HG03039 (cell line): Measurements from ENCODE around the gene GTSE1.

Experiments used
- ATAC-seq: cut with Tn5 transposase; IDR thresholded peaks from one replicate; pipeline ENCODE4 v1.9.1; 2021; ENCODE audit warnings: mild to moderate bottlenecking, moderate library complexity; ENCODE audit not compliant: unreplicated experiment

The GTSE1 gene

DNA sequence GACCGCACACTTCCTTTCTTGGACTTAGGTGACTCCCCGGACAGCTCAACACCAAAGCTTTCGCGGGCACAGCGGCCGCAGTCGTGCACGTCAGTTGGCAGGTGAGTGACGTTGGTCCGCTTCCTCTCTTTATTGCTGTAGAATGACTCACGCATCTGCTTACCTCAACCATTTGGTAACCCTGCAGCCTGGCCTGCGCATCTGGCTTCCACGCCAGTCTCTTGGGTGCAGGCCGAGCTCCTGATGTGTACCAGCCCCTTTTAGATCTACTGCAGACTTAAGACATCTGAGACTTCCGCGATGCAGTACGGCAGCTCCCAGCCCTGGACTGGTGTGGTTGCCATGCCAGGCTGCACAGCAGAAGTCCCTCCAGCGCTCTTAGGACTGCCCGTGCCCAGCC lies 26.5 kb downstream of the GTSE1 start:
- no peak for ATAC-seq

- ATAC-seq = no peak
These were observed 29.5 kb downstream of the GTSE1 start for GRCh38 chr22:46326066-46326680.

DNA sequence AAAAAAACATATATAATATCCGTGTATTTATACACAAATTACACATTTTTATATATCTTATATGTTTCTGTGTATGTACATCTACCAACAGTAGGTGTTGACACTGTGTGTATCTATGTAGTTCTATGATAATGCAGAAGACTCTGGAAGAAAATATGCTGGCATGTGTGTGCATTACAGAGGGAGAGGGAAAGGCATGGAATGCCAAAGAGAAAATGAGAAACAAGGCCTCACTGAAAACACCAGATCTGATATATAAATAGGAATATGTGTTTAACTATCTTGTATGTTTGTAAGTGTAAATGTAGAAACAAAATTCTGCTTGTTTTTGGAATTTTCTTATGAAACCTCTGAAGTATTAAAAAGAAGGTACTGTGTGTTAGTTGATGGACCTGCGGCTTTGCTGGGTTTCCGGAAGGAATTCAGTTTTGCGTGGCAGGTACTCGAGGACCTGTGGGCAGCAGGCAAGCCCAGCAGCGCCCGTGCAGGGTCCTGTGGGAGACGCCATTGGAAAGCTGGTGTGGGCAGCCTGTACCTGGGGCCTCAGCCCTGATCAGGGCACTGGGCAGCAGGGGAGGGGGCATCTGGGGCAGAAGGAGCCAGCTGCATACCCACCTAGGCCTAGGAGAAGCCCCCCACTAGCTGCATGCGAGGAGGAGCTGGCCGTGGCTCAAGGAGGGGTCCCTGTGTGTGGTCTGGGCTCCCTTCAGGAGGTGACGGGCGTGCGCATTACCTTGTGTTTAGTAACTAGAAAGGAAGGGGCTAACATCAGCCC lies 31.2 kb downstream of the GTSE1 start:
- no peak for ATAC-seq

- no peak for ATAC-seq
These were observed 32.1 kb downstream of the GTSE1 start for GRCh38 chr22:46328797-46329196.

DNA sequence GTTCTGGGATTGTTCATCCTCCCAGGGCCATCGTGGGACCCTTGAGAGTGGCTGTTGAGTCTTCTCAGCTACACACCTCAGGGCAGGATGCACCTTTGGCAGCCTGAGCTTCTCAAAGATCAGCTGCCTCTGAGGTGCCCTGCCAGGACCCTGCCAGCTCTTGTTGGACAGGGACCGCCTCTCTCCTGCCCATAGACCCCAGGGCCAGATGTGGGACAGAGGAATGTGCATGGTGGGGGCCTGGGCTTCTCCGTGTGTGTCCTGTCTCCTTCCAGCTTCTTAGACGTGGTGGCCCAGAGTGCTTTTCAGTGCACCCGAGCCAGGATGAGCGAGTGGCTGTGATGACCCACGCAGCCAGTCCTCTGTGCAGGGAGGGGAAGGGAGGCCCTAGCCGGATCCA lies 32.9 kb downstream of the GTSE1 start:
- ATAC-seq = no peak

DNA sequence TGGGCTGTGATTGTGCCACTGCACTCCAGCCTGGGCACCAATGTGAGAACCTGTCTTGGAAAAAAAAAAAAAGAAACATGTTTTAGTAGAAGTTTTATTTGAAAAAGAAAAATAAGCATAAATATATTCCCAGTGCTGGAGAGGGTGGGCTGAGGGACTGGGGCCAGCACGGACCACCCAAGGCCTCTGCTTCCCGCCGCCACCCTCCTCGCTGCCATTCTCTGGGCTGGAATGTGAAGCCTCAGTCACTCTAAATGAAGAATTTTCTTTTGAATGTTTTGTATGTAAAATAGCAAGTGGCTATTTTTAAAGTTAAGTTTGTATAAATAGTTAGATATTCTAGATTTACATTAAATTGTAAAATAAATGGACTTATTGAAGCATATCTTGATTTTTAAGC lies 33.8 kb downstream of the GTSE1 start:
- no peak for ATAC-seq

GRCh38 chr22:46331496-46331895 lies 34.8 kb downstream of the GTSE1 start:
- ATAC-seq = no peak

GRCh38 chr22:46335201-46336118 lies 38.8 kb downstream of the GTSE1 start, which contains the start of gene TRMU:
TSS of gene TRMU (plus strand) at chr22:46335714. CDS start at chr22:46335765, 51 bp downstream.
- peak; percentile 71 for ATAC-seq

DNA sequence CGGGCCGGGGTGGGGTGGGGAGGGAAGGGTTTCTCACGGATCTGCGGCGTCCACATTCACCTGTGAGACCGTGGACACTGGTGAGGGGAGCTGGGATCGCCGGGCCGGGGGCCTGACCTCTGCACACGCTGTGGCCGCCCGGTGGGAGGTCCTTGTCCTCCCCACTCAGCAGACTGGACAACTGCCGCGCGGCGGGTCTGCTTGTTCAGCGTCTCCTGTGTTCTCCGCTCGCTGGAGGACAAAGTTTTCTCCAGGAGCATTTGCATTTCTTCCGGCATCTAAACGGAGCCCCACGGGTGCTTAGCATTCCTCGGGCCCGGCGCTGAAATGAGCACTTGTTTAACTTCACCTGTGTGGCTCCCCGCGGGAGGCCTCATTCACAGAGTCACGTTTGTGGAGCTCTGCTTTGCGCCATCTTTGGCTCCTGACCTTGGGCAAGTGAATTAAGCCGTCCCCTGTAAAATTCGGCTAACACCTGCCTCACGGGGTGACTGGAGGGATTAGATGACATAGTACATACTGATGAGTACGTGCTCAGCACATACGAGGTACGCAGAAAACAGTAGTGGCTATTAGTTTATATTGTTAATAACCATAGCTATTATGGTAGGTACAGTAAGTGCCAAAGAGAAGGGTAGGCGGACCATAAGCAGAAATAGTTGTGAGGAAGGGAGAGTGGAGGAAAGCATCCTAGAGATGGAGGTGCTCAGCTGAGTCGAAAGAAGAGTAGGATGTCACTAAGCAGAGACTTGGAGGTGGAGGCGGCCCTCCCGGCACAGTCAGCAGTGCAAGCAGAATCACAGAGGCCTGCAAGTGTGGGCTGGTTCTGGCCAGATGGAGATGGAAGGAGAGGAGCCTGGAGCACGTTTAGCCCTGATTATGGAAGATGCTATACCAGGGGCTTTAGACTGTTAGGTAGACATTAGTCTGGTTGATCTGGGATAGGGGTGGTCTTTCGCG lies 39.7 kb downstream of the GTSE1 start:
- ATAC-seq = peak; percentile 15

- no peak for ATAC-seq
These were observed 41.2 kb downstream of the GTSE1 start for GRCh38 chr22:46337870-46338269.

GRCh38 chr22:46338636-46339035 lies 42.0 kb downstream of the GTSE1 start:
- no peak for ATAC-seq

- no peak for ATAC-seq
These were observed 43.3 kb downstream of the GTSE1 start for GRCh38 chr22:46339956-46340355.

DNA sequence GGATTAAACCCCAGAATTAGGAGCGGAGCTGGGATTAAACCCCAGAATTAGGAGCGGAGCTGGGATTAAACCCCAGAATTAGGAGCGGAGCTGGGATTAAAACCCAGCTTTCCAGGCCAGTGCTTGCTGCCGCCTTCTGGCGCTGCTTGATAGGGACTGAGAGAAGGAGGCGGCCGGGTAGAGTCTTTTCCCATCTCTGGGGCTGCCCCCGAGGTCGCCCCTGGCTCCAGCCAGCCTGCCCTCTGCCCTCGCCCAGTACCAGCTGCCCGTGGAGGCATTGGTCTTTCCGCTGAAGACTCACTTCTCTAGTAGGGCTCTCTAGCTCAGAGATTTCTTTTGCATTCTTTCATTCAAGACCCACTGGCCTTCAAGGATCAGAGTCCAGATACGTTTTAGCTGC lies 44.0 kb downstream of the GTSE1 start:
- no peak for ATAC-seq

DNA sequence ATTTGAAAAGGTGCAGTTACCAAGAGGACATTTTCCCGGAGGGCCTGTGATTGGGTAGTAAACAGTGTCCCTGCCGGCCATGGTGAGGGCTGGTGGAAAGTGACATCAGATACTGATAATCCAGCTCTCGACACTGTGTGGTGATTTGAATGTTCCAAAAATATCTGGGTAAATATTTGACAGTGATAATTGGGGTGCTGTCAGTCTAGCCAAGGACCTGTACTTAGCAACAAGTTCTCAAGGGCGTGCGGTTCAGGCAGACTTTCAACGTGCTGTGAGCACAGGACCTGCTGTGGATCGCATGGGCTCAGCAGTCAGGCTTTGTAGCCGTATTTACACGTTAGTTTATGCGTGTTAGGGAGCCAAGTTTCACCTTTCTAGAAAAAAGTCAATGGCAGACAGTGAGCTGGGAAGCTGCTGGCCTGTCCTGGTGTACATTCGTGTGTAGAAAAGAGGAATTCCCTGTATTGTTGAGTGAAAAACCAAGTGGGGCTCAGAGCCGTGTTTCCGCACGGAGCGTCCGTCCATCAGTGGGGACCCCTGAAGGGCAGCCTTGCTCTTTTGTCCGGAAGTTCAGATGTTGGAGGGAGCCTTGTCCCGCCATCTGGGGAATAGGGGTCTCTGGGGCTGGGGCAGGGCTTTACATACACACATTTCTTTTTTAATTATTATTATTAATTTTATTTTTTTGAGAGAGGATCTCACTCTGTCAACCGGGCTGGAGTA lies 50.2 kb downstream of the GTSE1 start:
- no peak for ATAC-seq

- ATAC-seq = no peak
These were observed 51.0 kb downstream of the GTSE1 start for GRCh38 chr22:46347646-46348045.

GRCh38 chr22:46348099-46348695 lies 51.5 kb downstream of the GTSE1 start:
- ATAC-seq = no peak

- no peak for ATAC-seq
These were observed 52.6 kb downstream of the GTSE1 start for GRCh38 chr22:46349238-46349637.

- ATAC-seq = no peak
These were observed 53.0 kb downstream of the GTSE1 start for GRCh38 chr22:46349681-46350080.

DNA sequence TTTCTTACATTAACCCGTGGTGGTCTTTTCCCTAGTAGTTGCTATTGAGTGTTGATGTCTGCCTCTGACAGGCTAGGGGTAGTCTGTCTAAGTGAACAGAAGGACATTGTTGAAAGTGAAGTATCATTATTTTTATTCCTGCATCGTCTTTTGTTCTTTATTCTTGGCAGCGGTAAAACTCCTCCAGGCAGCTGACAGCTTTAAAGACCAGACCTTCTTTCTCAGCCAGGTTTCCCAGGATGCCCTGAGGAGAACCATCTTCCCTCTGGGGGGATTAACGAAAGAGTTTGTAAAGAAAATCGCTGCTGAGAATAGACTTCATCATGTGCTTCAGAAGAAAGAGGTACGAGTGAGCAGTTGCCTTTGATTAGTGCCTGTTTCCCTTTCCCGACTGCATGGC lies 53.5 kb downstream of the GTSE1 start:
- ATAC-seq = no peak
